Heart right ventricle (tissue), 16 donors: Measurements from ENCODE around the gene MAST2. TPM values are rescaled to one million over a fixed set of nuclear protein-coding genes. Genes with fewer than 3 reads are reported as not detected.

Source experiments
- ATAC-seq, 8 donors: fragments of 200-7000 bp; cut with Tn5 transposase; one replicate each; pipeline ENCODE4 v1.9.1; 2020; ENCODE audit warnings: mild to moderate bottlenecking in 8 of 8, moderate library complexity in 8 of 8, moderate number of reproducible peaks in 1 of 8
- DNase-seq, 2 donors: peaks; one replicate each; pipeline ENCODE4 v3.0.0-alpha.2; 2020
- H3K27ac ChIP-seq, 10 donors: fragments of 200-600 bp; sonication (generic) in 2 of 10; one replicate each; pipeline versions ENCODE4 v1.5.0 to v1.8.0; 2020 to 2022; ENCODE audit warnings: mild to moderate bottlenecking in 3 of 10
- H3K27me3 ChIP-seq, 7 donors: fragments of 200-600 bp; one replicate each; pipeline ENCODE4 v1.8.0; 2021 to 2022; ENCODE audit warnings: mild to moderate bottlenecking in 2 of 7
- H3K36me3 ChIP-seq, 9 donors: fragments of 200-600 bp; sonication (generic) in 1 of 9; one replicate each; pipeline versions ENCODE4 v1.5.0 to v1.8.0; 2020 to 2022; ENCODE audit warnings: mild to moderate bottlenecking in 2 of 9
- H3K4me1 ChIP-seq, 9 donors: fragments of 200-600 bp; sonication (generic) in 1 of 9; one replicate each; pipeline versions ENCODE4 v1.5.0 to v1.8.0; 2020 to 2022; ENCODE audit warnings: mild to moderate bottlenecking in 4 of 9
- H3K4me3 ChIP-seq, 10 donors: fragments of 200-600 bp; sonication (generic) in 2 of 10; one replicate each; pipeline versions ENCODE4 v1.5.0 to v1.8.0; 2020 to 2022; ENCODE audit warnings: mild to moderate bottlenecking in 7 of 10, moderate library complexity in 2 of 10
- H3K9me3 ChIP-seq, 11 donors: fragments of 200-600 bp in 10 of 11; sonication (generic) in 2 of 11; one replicate each; pipeline versions ENCODE4 v1.5.0 to v1.8.0; 2013 to 2022; ENCODE audit warnings: mild to moderate bottlenecking in 2 of 11, control low read depth in 1 of 11, moderate library complexity in 1 of 11
- WGBS, 2 donors: extraction: QIAGEN DNeasy Blood & Tissue Kit; methylation state at CpG; one replicate each; pipeline ENCODE4 v1.1.7; 2013; ENCODE audit warnings: inconsistent platforms in 1 of 2; 5-methylcytosine and 5-hydroxymethylcytosine counted together
- intact Hi-C, 10 donors: fragments of 100-400 bp; cut with DNase I; formaldehyde crosslinking; loops; one replicate each; pipeline versions ENCODE4 v1.11.1 to v1.14.2; 2022
- polyA plus RNA-seq, 2 donors: library from polyadenylated mRNA; stranded (reverse); fragments of 200-250 nt; gene quantifications; one replicate each; pipeline ENCODE4 v1.2.3, GENCODE V29; 2013
- total RNA-seq, 10 donors: library from RNA; stranded (reverse); fragmentation: NEBNext Ultra II Directional in 3 of 10; extraction: Animal tissue kit (Norgen Biotek cat#: 25700) in 3 of 10; gene quantifications; one replicate each; pipeline versions ENCODE4 v1.2.1 to v1.2.4, GENCODE V29; 2021 to 2023
- TF ChIP-seq, protein P1 (sequence below), 9 donors: fragments of 200-600 bp; sonication (generic) in 2 of 9; IDR thresholded peaks; one replicate each; pipeline versions ENCODE4 v1.5.0 to v1.8.0; 2021 to 2022; ENCODE audit warnings: antibody characterized with exemption in 9 of 9, mild to moderate bottlenecking in 5 of 9, moderate library complexity in 1 of 9
- donor health status: Arrhythmogenic right ventricular cardiomyopathy.
- donor health status: ischemic (EF 13 %, LVEDD 7.1; RV severe dilation, severe dysfunction).
- donor health status: healthy with polysubstance abuse.
- donor health status: DM: no; HTN: yes; CAD: no.
- donor health status: DM: no; HTN: no; CAD: no.
- donor health status: ischemic (EF 25% LVEDD 6.9; RV normal size, moderate dysfunction).
- donor health status: ischemic (EF 25% LVEDD 5.7; RV mildly dilated, moderate dysfunction).
- donor health status: healthy.
- donor health status: DM: yes; HTN: yes; CAD: no.
- donor health status: Ischemic cardiomyopathy.
- donor health status: ischemic (EF 35%, LVEDD 5.7; RV mildly dilated, moderate dysfunction).
- donor health status: nonischemic (EF 11% LVEDD 7.7; RV severe dilation, severe dysfunction).
- donor health status: DM: yes; HTN: yes; CAD: no.
- donor health status: PGD.
- donor health status: ischemic (EF 29% LVEDD 5.4; RV normal size, mild dysfunction).
- donor health status: nonischemic (EF 23%, LVEDD 6.1; RV moderate dilation, normal function).

Gene MAST2
- total and polyA plus RNA-seq, 12 donors, result 66.4 to 129 (median 83.2) TPM

DNA sequence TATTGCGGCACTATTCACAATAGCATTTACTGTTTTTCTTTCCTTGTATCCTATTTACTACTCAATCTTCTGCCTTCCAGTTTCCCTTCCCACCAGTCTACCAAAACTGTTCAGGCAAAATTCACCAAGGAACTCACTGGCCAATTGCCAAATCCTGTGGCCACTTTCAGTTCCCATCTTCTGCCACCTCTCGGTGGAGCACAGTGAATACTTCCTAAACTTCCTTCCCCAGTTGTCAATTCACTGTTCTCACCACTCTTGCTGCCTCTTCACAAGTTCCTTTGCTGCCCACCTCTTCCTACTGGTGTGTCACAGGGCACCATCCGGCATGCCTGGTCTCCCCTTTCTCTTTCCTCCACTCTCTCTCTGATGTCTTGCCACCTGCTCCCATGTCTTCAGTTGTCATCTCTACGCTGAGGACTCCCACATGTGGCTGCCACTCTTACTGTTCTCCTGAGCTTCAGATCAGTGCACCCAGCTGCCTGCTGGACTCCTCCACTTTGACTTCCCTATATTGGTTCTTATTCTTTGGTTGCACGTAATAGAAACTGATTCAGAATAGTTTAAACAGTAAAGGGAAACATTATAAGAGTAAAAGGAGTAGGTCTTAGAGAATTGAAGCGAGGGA lies 214.6 kb downstream of the MAST2 start:
- WGBS, 2 donors, result 85 to 88% methylated on average over 6 of the region's 6 CpGs

DNA sequence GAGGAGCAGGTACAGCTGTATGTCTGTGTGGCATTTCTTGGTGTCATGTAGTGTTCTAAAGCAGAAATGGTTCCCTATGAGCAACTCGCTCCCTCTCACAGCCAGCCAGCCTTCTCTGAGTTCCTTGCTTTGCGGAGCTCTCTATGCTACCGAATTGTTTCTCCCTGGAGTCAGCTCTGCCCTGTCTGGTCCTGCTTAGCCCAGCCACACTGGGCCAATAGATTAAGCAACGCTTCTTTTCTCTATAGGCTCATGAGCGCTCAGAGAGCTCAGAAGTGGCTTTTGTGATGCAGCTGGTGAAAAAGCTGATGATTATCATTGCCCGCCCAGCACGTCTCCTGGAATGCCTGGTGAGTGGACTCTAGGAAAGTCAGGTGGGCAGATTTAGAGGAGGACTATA lies 215.9 kb downstream of the MAST2 start:
- Histone ChIP-seq H3K27ac (peak overlapping the region in 4 of 10 donors; percentile 1 to 51 (median 22)), H3K4me3 (no peak overlapping the region), H3K36me3 (peaks cover 0 to 30% (median 20%) of the 10 kb centered on the region in 9 donors), H3K9me3 (no peaks in the 10 kb centered on the region), H3K27me3 (no peaks in the 10 kb centered on the region), H3K4me1 (peaks cover 0 to 37% (median 16%) of the 10 kb centered on the region in 9 donors)
- intact Hi-C loops, result no loop called here
- DNase-seq, result no peak
- 88 to 92% methylated on average over 7 of the region's 7 CpGs for WGBS, 2 donors
- peak in 1 of 8 donors; percentile 7 for ATAC-seq
- TF ChIP-seq, protein P1, sequence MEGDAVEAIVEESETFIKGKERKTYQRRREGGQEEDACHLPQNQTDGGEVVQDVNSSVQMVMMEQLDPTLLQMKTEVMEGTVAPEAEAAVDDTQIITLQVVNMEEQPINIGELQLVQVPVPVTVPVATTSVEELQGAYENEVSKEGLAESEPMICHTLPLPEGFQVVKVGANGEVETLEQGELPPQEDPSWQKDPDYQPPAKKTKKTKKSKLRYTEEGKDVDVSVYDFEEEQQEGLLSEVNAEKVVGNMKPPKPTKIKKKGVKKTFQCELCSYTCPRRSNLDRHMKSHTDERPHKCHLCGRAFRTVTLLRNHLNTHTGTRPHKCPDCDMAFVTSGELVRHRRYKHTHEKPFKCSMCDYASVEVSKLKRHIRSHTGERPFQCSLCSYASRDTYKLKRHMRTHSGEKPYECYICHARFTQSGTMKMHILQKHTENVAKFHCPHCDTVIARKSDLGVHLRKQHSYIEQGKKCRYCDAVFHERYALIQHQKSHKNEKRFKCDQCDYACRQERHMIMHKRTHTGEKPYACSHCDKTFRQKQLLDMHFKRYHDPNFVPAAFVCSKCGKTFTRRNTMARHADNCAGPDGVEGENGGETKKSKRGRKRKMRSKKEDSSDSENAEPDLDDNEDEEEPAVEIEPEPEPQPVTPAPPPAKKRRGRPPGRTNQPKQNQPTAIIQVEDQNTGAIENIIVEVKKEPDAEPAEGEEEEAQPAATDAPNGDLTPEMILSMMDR (IDR thresholded peaks at IDR 0.05), result no peak

More for the DNA sequence above, 214.6 kb downstream of the MAST2 start:
- H3K27ac ChIP-seq, result no peak overlapping the region
- TF ChIP-seq, protein P1 (IDR thresholded peaks at IDR 0.05), result peak in 1 of 9 donors; percentile 24
- peaks cover 0 to 37% (median 16%) of the 10 kb centered on the region in 9 donors for H3K4me1 ChIP-seq
- no peaks in the 10 kb centered on the region for H3K9me3 ChIP-seq
- no peaks in the 10 kb centered on the region for H3K27me3 ChIP-seq
- peak in 3 of 8 donors; percentile 20 to 38 (median 24) for ATAC-seq
- intact Hi-C loops, result no loop called here
- DNase-seq, result no peak
- peaks cover 0 to 27% (median 11%) of the 10 kb centered on the region in 9 donors for H3K36me3 ChIP-seq
- H3K4me3 ChIP-seq, result no peak overlapping the region

DNA sequence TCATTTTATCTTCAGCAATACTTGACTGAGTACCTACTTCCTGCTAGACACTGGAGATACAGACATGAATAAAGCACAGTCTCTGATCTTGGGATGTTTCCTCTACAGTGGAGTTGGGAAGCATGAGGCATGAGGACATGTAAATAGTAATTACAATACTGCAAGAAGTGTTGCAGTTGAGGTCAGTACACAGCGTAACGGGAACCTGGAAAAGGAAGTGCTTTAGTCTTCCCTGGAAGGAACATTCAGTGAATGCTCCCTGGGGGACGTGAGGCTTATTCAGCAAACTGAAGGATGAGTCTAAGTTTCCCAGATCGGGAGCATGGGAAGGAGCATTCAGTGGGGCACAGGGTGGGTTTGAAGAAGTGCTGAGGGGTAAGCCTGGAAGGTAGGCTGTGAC lies 216.6 kb downstream of the MAST2 start:
- TF ChIP-seq, protein P1 (IDR thresholded peaks at IDR 0.05), result no peak
- Histone ChIP-seq H3K27ac (no peak overlapping the region), H3K4me1 (peaks cover 0 to 37% (median 16%) of the 10 kb centered on the region in 9 donors), H3K27me3 (no peaks in the 10 kb centered on the region), H3K36me3 (peaks cover 0 to 37% (median 23%) of the 10 kb centered on the region in 9 donors), H3K9me3 (no peaks in the 10 kb centered on the region), H3K4me3 (no peak overlapping the region)
- DNase-seq (no peak), ATAC-seq (peak in 4 of 8 donors; percentile 16 to 64 (median 28))
- 33 to 65% methylated on average over 4 of the region's 4 CpGs for WGBS, 2 donors
- intact Hi-C loops, result loop anchor here in 1 of 10 donors (10.0 kb wide), 2 partner anchors 105 to 335 kb away; partner anchors contain the start of genes GPBP1L1 and TMEM69

DNA sequence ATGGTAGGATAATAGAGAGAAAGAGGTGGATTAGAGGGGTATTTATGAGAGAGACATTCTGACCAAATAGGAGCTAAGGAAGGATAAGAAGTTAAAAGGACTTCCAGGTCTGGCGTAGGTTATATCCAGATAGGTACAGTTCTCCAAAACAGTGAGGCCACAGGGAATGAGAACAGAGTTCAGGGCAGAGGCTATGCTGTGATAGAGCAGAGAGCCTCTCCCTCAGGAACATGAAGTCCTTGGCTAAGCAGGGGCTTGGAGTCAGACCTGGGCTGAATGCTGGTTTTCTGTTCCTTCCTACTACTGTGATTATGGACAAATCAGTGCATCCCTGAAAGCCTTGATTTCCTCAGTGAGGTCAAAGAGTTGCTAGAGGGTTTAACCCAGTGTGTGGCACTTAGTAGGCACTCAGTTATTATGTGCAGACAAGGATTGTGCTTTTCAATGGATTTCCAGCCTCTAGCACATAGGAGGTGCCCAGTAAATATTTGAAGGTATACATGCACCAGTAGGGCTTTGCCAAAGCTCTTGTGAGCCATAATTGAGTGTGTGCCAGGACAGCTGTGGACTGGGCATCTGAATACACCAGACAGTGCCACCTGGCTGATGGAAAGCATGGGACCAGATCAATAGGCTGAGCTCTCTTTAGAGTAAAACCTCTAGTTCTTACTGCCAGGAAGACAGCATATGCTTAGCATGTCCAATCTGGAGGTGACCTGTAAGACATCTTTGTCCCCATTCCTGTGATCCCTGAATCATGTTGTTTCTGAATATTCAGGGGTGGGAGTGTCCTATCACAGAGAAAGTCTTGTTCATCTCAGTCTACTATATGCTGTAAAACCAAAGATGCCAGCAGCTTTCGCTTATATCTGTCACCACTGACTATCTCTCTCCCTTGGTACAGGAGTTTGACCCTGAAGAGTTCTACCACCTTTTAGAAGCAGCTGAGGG lies 217.9 kb downstream of the MAST2 start:
- ATAC-seq, result peak in 2 of 8 donors; percentile 33 to 71
- intact Hi-C loops, result loop anchor here in 1 of 10 donors (10.0 kb wide), 2 partner anchors 107 to 337 kb away; partner anchors contain the start of genes GPBP1L1 and TMEM69
- no peak for DNase-seq
- no peak overlapping the region for H3K4me3 ChIP-seq
- no peaks in the 10 kb centered on the region for H3K27me3 ChIP-seq
- H3K9me3 ChIP-seq, result no peaks in the 10 kb centered on the region
- H3K4me1 ChIP-seq, result peaks cover 0 to 48% (median 23%) of the 10 kb centered on the region in 9 donors
- peak overlapping the region in 5 of 10 donors; percentile 3 to 43 (median 18) for H3K27ac ChIP-seq
- TF ChIP-seq, protein P1 (IDR thresholded peaks at IDR 0.05), result peak in 2 of 9 donors; percentile 16 to 30
- H3K36me3 ChIP-seq, result peaks cover 0 to 39% (median 23%) of the 10 kb centered on the region in 9 donors
- 88 to 100% methylated on average over 2 of the region's 2 CpGs for WGBS, 2 donors
